Skeletal muscle satellite cell (primary cell): ENCODE measurements around the gene XRRA1. TPM values are rescaled to one million over a fixed set of nuclear protein-coding genes. Genes with fewer than 3 reads are reported as not detected.
"Not testable (repeated sequence)": the region's sequence is repeated elsewhere in the genome, so short reads cannot be mapped to it uniquely, and the experiment has no call there.

ENCODE experiments used
- H3K27me3 ChIP-seq: 2 replicates; pipeline ENCODE4 v1.7.0; 2013; ENCODE audit warnings: low read length; ENCODE audit not compliant: control insufficient read depth, insufficient read depth
- H3K36me3 ChIP-seq: 2 replicates; pipeline ENCODE4 v1.7.0; 2013; ENCODE audit warnings: mild to moderate bottlenecking, control low read depth, low read length; ENCODE audit not compliant: insufficient read depth
- H3K4me1 ChIP-seq: 2 replicates; pipeline ENCODE4 v1.7.0; 2013; ENCODE audit warnings: low read length; ENCODE audit not compliant: control insufficient read depth, insufficient read depth
- H3K4me2 ChIP-seq: 2 replicates; pipeline ENCODE4 v1.7.0; 2013; ENCODE audit warnings: mild to moderate bottlenecking, low read length
- H3K4me3 ChIP-seq: 2 replicates; pipeline ENCODE4 v1.7.0; 2013; ENCODE audit warnings: low read length
- H3K9ac ChIP-seq: 2 replicates; pipeline ENCODE4 v1.7.0; 2013; ENCODE audit warnings: mild to moderate bottlenecking, low read depth, low read length, moderate library complexity
- H3K9me3 ChIP-seq: replicated peaks from 2 replicates; pipeline ENCODE4 v1.7.0; 2013; ENCODE audit warnings: mild to moderate bottlenecking, control low read depth, low read length
- total RNA-seq: library from RNA; depleted of rRNA; stranded (reverse); fragments of >200 nt; gene quantifications from 2 replicates; pipeline ENCODE4 v1.2.3, GENCODE V29; 2012; rRNA removed

Gene XRRA1
- total RNA-seq, result 8.1 and 23.1 TPM in 2 replicates

- Histone ChIP-seq H3K4me2 (peak within 1 kb of the TSS; percentile 96), H3K4me1 (peaks cover 14% of the 10 kb centered on the region), H3K36me3 (no peaks in the 10 kb centered on the region), H3K9me3 (no peaks in the 10 kb centered on the region), H3K9ac (peak within 1 kb of the TSS; percentile 96), H3K27me3 (no peaks in the 10 kb centered on the region), H3K4me3 (peak within 1 kb of the TSS; percentile 89)
These were observed at the start of gene XRRA1, which contains the start of gene SPCS2 for GRCh38 chr11:74948898-74949752. Gene XRRA1, minus strand, starts transcription at chr11:74949091. Its CDS starts 8,213 bp downstream, at chr11:74940878. Gene SPCS2, plus strand, starts transcription at chr11:74949266. Its CDS starts 20 bp downstream, at chr11:74949286.

- Histone ChIP-seq H3K4me2 (no peak overlapping the region), H3K36me3 (peaks cover 3% of the 10 kb centered on the region), H3K9ac (no peak overlapping the region), H3K4me3 (no peak overlapping the region), H3K4me1 (no peaks in the 10 kb centered on the region), H3K9me3 (no peaks in the 10 kb centered on the region), H3K27me3 (no peaks in the 10 kb centered on the region)
These were observed 44.0 kb upstream of the XRRA1 start for GRCh38 chr11:74992852-74993251.

GRCh38 chr11:74990941-74991340 lies 42.0 kb upstream of the XRRA1 start:
- H3K27me3 ChIP-seq, result no peaks in the 10 kb centered on the region

GRCh38 chr11:74990150-74990549 lies 41.3 kb upstream of the XRRA1 start:
- H3K9me3 ChIP-seq, H3K27me3 ChIP-seq, H3K36me3 ChIP-seq, H3K4me1 ChIP-seq, H3K9ac ChIP-seq, H3K4me2 ChIP-seq, H3K4me3 ChIP-seq: not testable (repeated sequence)

More at GRCh38 chr11:74990941-74991340, 42.0 kb upstream of the XRRA1 start:
- no peaks in the 10 kb centered on the region for H3K4me1 ChIP-seq
- H3K9me3 ChIP-seq, result no peaks in the 10 kb centered on the region
- no peak overlapping the region for H3K4me3 ChIP-seq
- H3K9ac ChIP-seq, result no peak overlapping the region
- no peak overlapping the region for H3K4me2 ChIP-seq
- no peaks in the 10 kb centered on the region for H3K36me3 ChIP-seq

- Histone ChIP-seq H3K4me1 (no peaks in the 10 kb centered on the region), H3K36me3 (no peaks in the 10 kb centered on the region), H3K9ac (peak overlapping the region; percentile 86), H3K4me2 (peak overlapping the region; percentile 96), H3K9me3 (no peaks in the 10 kb centered on the region), H3K4me3 (peak overlapping the region; percentile 93), H3K27me3 (no peaks in the 10 kb centered on the region)
These were observed 40.4 kb upstream of the XRRA1 start for GRCh38 chr11:74989260-74989638.

GRCh38 chr11:74988541-74989259 lies 39.8 kb upstream of the XRRA1 start, which contains the start of gene NEU3:
Gene NEU3, plus strand, starts transcription at chr11:74988933. Its CDS starts 128 bp downstream, at chr11:74989061.
- H3K4me3 ChIP-seq, result peak within 1 kb of the TSS; percentile 93
- H3K9me3 ChIP-seq, result no peaks in the 10 kb centered on the region
- no peaks in the 10 kb centered on the region for H3K27me3 ChIP-seq
- H3K9ac ChIP-seq, result peak within 1 kb of the TSS; percentile 86
- H3K36me3 ChIP-seq, result no peaks in the 10 kb centered on the region
- peak within 1 kb of the TSS; percentile 96 for H3K4me2 ChIP-seq
- no peaks in the 10 kb centered on the region for H3K4me1 ChIP-seq

- no peaks in the 10 kb centered on the region for H3K4me1 ChIP-seq
- H3K4me3 ChIP-seq, result no peak overlapping the region
- H3K36me3 ChIP-seq, result peaks cover 5% of the 10 kb centered on the region
- no peaks in the 10 kb centered on the region for H3K9me3 ChIP-seq
- no peak overlapping the region for H3K9ac ChIP-seq
- H3K4me2 ChIP-seq, result no peak overlapping the region
- no peaks in the 10 kb centered on the region for H3K27me3 ChIP-seq
These were observed 35.8 kb upstream of the XRRA1 start for GRCh38 chr11:74984730-74985129.

GRCh38 chr11:74984070-74984469 lies 35.2 kb upstream of the XRRA1 start:
- Histone ChIP-seq H3K9ac (no peak overlapping the region), H3K4me1 (no peaks in the 10 kb centered on the region), H3K4me3 (no peak overlapping the region), H3K27me3 (no peaks in the 10 kb centered on the region), H3K9me3 (no peaks in the 10 kb centered on the region), H3K36me3 (peaks cover 11% of the 10 kb centered on the region), H3K4me2 (no peak overlapping the region)

GRCh38 chr11:74981888-74982287 lies 33.0 kb upstream of the XRRA1 start:
- Histone ChIP-seq H3K4me3 (no peak overlapping the region), H3K9ac (no peak overlapping the region), H3K27me3 (no peaks in the 10 kb centered on the region), H3K4me2 (no peak overlapping the region), H3K9me3 (no peaks in the 10 kb centered on the region), H3K4me1 (no peaks in the 10 kb centered on the region), H3K36me3 (peaks cover 19% of the 10 kb centered on the region)

- no peaks in the 10 kb centered on the region for H3K27me3 ChIP-seq
- no peaks in the 10 kb centered on the region for H3K4me1 ChIP-seq
- peaks cover 29% of the 10 kb centered on the region for H3K36me3 ChIP-seq
- H3K4me2 ChIP-seq, result no peak overlapping the region
- H3K9me3 ChIP-seq, result no peaks in the 10 kb centered on the region
- H3K4me3 ChIP-seq, result no peak overlapping the region
- H3K9ac ChIP-seq, result no peak overlapping the region
These were observed 31.7 kb upstream of the XRRA1 start for GRCh38 chr11:74980634-74981033.

- H3K4me3 ChIP-seq, result no peak overlapping the region
- no peak overlapping the region for H3K9ac ChIP-seq
- H3K9me3 ChIP-seq, result no peaks in the 10 kb centered on the region
- no peak overlapping the region for H3K4me2 ChIP-seq
- H3K36me3 ChIP-seq, result peaks cover 45% of the 10 kb centered on the region
- H3K4me1 ChIP-seq, result no peaks in the 10 kb centered on the region
- no peaks in the 10 kb centered on the region for H3K27me3 ChIP-seq
These were observed 29.1 kb upstream of the XRRA1 start for GRCh38 chr11:74978041-74978440.
